Measurements from ENCODE around the gene CIZ1. TPM values are rescaled to one million over a fixed set of nuclear protein-coding genes. Genes with fewer than 3 reads are reported as not detected.
A peak's percentile ranks its signal among the peaks of the same experiment; 100 is the strongest.

The CIZ1 gene
- total and polyA plus RNA-seq, 9 of the 15 experiments (the other 6 are each of a cell fraction or from before 2014, with no cell fraction given): 6.6 to 329 (median 87.8) TPM

DNA sequence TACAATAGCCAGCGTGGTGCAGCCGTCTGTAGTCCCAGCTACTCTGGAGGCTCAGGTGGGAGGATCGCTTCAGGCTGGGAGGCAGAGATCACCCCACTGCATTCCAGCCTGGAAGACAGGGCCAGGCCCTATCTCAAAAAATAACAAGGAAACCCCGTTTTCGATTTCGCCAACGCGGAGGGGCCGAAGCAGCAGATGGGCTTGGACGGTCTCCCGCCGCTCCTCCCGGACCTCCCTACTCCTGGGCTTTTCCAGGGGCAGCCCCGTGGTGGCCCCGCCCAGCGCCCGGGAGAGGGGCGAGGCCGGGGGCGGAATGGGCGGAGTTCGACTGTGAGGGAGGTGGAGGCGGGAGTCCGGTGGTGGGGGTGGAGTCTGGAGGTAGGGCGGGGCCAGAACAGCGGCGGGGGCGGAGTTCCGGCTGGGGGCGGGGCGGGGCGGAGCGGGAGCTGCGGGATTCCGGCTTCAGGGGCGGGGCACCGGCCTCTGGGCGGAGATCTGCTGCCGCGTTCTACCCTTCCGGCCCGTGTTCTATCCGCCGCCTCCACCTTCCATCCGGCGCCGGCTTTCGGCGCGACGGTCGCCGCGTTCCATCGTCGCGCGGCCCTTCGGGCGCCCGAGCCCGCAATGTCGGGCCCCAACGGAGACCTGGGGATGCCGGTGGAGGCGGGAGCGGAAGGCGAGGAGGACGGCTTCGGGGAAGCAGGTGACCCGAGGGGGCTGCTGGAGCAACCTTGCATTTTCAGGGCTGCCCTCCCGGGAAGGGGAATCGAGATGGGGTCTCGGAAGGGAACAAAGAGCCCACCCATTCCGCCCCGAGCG lies 31.4 kb downstream of the CIZ1 start, which contains the start of gene BBLN (continued):
- TF ChIP-seq ZMIZ1 (IDR thresholded peaks at IDR 0.05; ENCODE audit: low read depth in 2 of 2, low read length in 2 of 2): no peak; a peak in 1 of 4 replicates
- no peak for TF ChIP-seq ILF3 (IDR thresholded peaks at IDR 0.05; ENCODE audit: borderline replicate concordance)
- TF ChIP-seq FOXM1 (IDR thresholded peaks at IDR 0.05; ENCODE audit: low read depth): no peak
- no peak for TF ChIP-seq FOXM1 (CRISPR knock-in tag; IDR thresholded peaks at IDR 0.05; ENCODE audit: low read depth)
- no peak for TF ChIP-seq U2AF1 (optimal IDR thresholded peaks at IDR 0.05; ENCODE audit: low read depth, low read length)
- no peak for TF ChIP-seq RBM15 (IDR thresholded peaks at IDR 0.05; ENCODE audit: insufficient read depth, low read length)
- TF ChIP-seq ZNF280A (IDR thresholded peaks at IDR 0.05; ENCODE audit: low read depth, partially characterized antibody): no peak
- TF ChIP-seq, protein P1, sequence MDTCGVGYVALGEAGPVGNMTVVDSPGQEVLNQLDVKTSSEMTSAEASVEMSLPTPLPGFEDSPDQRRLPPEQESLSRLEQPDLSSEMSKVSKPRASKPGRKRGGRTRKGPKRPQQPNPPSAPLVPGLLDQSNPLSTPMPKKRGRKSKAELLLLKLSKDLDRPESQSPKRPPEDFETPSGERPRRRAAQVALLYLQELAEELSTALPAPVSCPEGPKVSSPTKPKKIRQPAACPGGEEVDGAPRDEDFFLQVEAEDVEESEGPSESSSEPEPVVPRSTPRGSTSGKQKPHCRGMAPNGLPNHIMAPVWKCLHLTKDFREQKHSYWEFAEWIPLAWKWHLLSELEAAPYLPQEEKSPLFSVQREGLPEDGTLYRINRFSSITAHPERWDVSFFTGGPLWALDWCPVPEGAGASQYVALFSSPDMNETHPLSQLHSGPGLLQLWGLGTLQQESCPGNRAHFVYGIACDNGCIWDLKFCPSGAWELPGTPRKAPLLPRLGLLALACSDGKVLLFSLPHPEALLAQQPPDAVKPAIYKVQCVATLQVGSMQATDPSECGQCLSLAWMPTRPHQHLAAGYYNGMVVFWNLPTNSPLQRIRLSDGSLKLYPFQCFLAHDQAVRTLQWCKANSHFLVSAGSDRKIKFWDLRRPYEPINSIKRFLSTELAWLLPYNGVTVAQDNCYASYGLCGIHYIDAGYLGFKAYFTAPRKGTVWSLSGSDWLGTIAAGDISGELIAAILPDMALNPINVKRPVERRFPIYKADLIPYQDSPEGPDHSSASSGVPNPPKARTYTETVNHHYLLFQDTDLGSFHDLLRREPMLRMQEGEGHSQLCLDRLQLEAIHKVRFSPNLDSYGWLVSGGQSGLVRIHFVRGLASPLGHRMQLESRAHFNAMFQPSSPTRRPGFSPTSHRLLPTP (IDR thresholded peaks at IDR 0.05; ENCODE audit: borderline replicate concordance, extremely low read depth, insufficient read length): no peak
- no peak for TF ChIP-seq CLOCK (CRISPR knock-in tag; IDR thresholded peaks at IDR 0.05; ENCODE audit: borderline replicate concordance)
- TF ChIP-seq ETV5 (CRISPR knock-in tag; IDR thresholded peaks at IDR 0.05; ENCODE audit: low read depth): no peak
- TF ChIP-seq, protein P2, sequence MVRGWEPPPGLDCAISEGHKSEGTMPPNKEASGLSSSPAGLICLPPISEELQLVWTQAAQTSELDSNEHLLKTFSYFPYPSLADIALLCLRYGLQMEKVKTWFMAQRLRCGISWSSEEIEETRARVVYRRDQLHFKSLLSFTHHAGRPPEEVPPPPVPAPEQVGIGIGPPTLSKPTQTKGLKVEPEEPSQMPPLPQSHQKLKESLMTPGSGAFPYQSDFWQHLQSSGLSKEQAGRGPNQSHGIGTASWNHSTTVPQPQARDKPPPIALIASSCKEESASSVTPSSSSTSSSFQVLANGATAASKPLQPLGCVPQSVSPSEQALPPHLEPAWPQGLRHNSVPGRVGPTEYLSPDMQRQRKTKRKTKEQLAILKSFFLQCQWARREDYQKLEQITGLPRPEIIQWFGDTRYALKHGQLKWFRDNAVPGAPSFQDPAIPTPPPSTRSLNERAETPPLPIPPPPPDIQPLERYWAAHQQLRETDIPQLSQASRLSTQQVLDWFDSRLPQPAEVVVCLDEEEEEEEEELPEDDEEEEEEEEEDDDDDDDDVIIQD (CRISPR knock-in tag; IDR thresholded peaks at IDR 0.05): 0 out of 2 replicates have a peak, but pooled peaks have one; percentile 19
- TF ChIP-seq SRSF3 (IDR thresholded peaks at IDR 0.05; ENCODE audit: insufficient read depth, low read length): no peak

Data from K562 (cell line).